Stimulated activated CD8-positive, alpha-beta memory T cell treated with anti-CD3 and anti-CD28 coated beads, Interleukin-12 subunit alpha, Interleukin-12 subunit beta, amount 100 ng/mL, for 24 hours (primary cell): ENCODE measurements around the gene RIN2.

Experiments used
- DNase-seq: peaks from one replicate; pipeline ENCODE4 v3.0.0-alpha.2; 2020; ENCODE audit errors: extremely low read depth

RIN2 gene

GRCh38 chr20:19765913-19766312 lies 7.9 kb downstream of the RIN2 start:
- no peak for DNase-seq

- DNase-seq: no peak
These were observed 9.0 kb downstream of the RIN2 start for GRCh38 chr20:19767070-19767469.

GRCh38 chr20:19768325-19768842 lies 10.3 kb downstream of the RIN2 start:
- DNase-seq: no peak

- no peak for DNase-seq
These were observed 11.4 kb downstream of the RIN2 start for GRCh38 chr20:19769507-19769906.

- no peak for DNase-seq
These were observed 12.3 kb downstream of the RIN2 start for GRCh38 chr20:19770375-19770774.

- no peak for DNase-seq
These were observed 13.0 kb downstream of the RIN2 start for GRCh38 chr20:19771031-19771430.

GRCh38 chr20:19773471-19773870 lies 15.4 kb downstream of the RIN2 start:
- no peak for DNase-seq

GRCh38 chr20:19774135-19774933 lies 16.3 kb downstream of the RIN2 start:
- no peak for DNase-seq

GRCh38 chr20:19775353-19776253 lies 17.5 kb downstream of the RIN2 start:
- no peak for DNase-seq

GRCh38 chr20:19777315-19777714 lies 19.3 kb downstream of the RIN2 start:
- DNase-seq: no peak

- DNase-seq: no peak
These were observed 19.9 kb downstream of the RIN2 start for GRCh38 chr20:19777981-19778380.

- DNase-seq: no peak
These were observed 20.3 kb downstream of the RIN2 start for GRCh38 chr20:19778404-19778803.

GRCh38 chr20:19779634-19780033 lies 21.6 kb downstream of the RIN2 start:
- DNase-seq: no peak

- no peak for DNase-seq
These were observed 22.2 kb downstream of the RIN2 start for GRCh38 chr20:19780261-19780660.

- DNase-seq: no peak
These were observed 23.2 kb downstream of the RIN2 start for GRCh38 chr20:19781235-19781634.

GRCh38 chr20:19782669-19783068 lies 24.6 kb downstream of the RIN2 start:
- no peak for DNase-seq

GRCh38 chr20:19783966-19784401 lies 25.9 kb downstream of the RIN2 start:
- DNase-seq: no peak

GRCh38 chr20:19784511-19785172 lies 26.6 kb downstream of the RIN2 start:
- DNase-seq: no peak

GRCh38 chr20:19785173-19785982 lies 27.3 kb downstream of the RIN2 start:
- DNase-seq: no peak

- no peak for DNase-seq
These were observed 27.9 kb downstream of the RIN2 start for GRCh38 chr20:19785983-19786285.

GRCh38 chr20:19786311-19786710 lies 28.3 kb downstream of the RIN2 start:
- DNase-seq: no peak
